ENCODE measurements around the gene SLC51B.
A peak's percentile ranks its signal among the peaks of the same experiment; 100 is the strongest.
"Not testable (repeated sequence)": the region's sequence is repeated elsewhere in the genome, so short reads cannot be mapped to it uniquely, and the experiment has no call there.

The SLC51B gene

GRCh38 chr15:65042776-65043327 is 2.3 kb upstream of the SLC51B start:
- no peak for DNase-seq (ENCODE audit: low read depth)

- not testable (repeated sequence) for DNase-seq (ENCODE audit: low read depth)
Observed at GRCh38 chr15:65044218-65044617, 969 bp upstream of the SLC51B start.

- DNase-seq (ENCODE audit: low read depth) = no peak
Observed at GRCh38 chr15:65048241-65048640, 3.1 kb downstream of the SLC51B start.

- DNase-seq (ENCODE audit: low read depth) = peak; percentile 83
Observed at GRCh38 chr15:65049418-65049840, 4.2 kb downstream of the SLC51B start.

GRCh38 chr15:65050270-65050669 is 5.1 kb downstream of the SLC51B start:
- DNase-seq (ENCODE audit: low read depth) = no peak

GRCh38 chr15:65051266-65051665 is 6.1 kb downstream of the SLC51B start:
- DNase-seq (ENCODE audit: low read depth) = no peak

- no peak for DNase-seq (ENCODE audit: low read depth)
Observed at GRCh38 chr15:65052956-65053355, 7.8 kb downstream of the SLC51B start.

GRCh38 chr15:65054333-65055200 is 9.4 kb downstream of the SLC51B start:
- DNase-seq (ENCODE audit: low read depth) = peak; percentile 33

GRCh38 chr15:65055201-65055870 is 10.1 kb downstream of the SLC51B start:
- DNase-seq (ENCODE audit: low read depth) = no peak

GRCh38 chr15:65056106-65056505 is 10.9 kb downstream of the SLC51B start:
- DNase-seq (ENCODE audit: low read depth) = no peak

GRCh38 chr15:65056868-65057548 is 11.8 kb downstream of the SLC51B start:
- no peak for DNase-seq (ENCODE audit: low read depth)

GRCh38 chr15:65057549-65057940 is 12.4 kb downstream of the SLC51B start:
- DNase-seq (ENCODE audit: low read depth) = no peak

GRCh38 chr15:65058394-65059368 is 13.5 kb downstream of the SLC51B start:
- DNase-seq (ENCODE audit: low read depth) = no peak

- no peak for DNase-seq (ENCODE audit: low read depth)
Observed at GRCh38 chr15:65059369-65059750, 14.2 kb downstream of the SLC51B start.

- no peak for DNase-seq (ENCODE audit: low read depth)
Observed at GRCh38 chr15:65059931-65060596, 14.9 kb downstream of the SLC51B start.

GRCh38 chr15:65060641-65061397 is 15.6 kb downstream of the SLC51B start:
- DNase-seq (ENCODE audit: low read depth) = no peak

GRCh38 chr15:65062061-65062460 is 16.9 kb downstream of the SLC51B start:
- no peak for DNase-seq (ENCODE audit: low read depth)

- no peak for DNase-seq (ENCODE audit: low read depth)
Observed at GRCh38 chr15:65062726-65063125, 17.5 kb downstream of the SLC51B start.

- DNase-seq (ENCODE audit: low read depth) = no peak
Observed at GRCh38 chr15:65066001-65066634, 20.9 kb downstream of the SLC51B start.

All from activated T-cell treated with anti-CD3 and anti-CD28 coated beads for 24 hours (primary cell).